GM19035 (cell line): ENCODE measurements around the gene EDC4.

Source experiments
- ATAC-seq: cut with Tn5 transposase; IDR thresholded peaks from one replicate; pipeline ENCODE4 v1.9.1; 2021; ENCODE audit not compliant: unreplicated experiment

EDC4 gene

GRCh38 chr16:67927131-67927941 lies 54.5 kb downstream of the EDC4 start:
- no peak for ATAC-seq

GRCh38 chr16:67928147-67928546 lies 55.3 kb downstream of the EDC4 start:
- ATAC-seq: no peak

GRCh38 chr16:67928561-67929364 lies 55.9 kb downstream of the EDC4 start:
- no peak for ATAC-seq

GRCh38 chr16:67930191-67930590 lies 57.3 kb downstream of the EDC4 start:
- ATAC-seq: no peak

GRCh38 chr16:67930678-67931211 lies 57.9 kb downstream of the EDC4 start:
- ATAC-seq: no peak
